ENCODE data around the gene OR52E5. TPM values are rescaled to one million over a fixed set of nuclear protein-coding genes. Genes with fewer than 3 reads are reported as not detected.

OR52E5 gene
- total RNA-seq, 1 experiment from 2014 or later: not detected

DNA sequence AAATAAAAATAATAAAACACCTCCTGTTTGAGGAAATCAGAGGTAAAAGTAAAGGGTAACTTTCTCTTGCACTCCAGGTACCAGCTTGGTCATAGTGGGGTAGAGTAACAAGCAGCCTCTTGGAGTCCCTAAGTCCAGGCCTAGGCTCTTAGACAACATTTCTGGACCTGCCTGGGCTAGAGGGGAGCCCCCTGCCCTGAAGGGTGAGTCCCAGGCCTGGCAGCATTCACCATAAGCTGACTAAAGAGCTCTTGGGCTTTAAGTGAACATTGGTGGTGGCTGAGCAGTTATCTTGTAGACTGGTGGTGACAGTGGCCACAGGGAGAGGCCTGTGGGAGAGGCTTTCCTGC lies 30.4 kb downstream of the OR52E5 start (continued):
- TF ChIP-seq, protein P1, sequence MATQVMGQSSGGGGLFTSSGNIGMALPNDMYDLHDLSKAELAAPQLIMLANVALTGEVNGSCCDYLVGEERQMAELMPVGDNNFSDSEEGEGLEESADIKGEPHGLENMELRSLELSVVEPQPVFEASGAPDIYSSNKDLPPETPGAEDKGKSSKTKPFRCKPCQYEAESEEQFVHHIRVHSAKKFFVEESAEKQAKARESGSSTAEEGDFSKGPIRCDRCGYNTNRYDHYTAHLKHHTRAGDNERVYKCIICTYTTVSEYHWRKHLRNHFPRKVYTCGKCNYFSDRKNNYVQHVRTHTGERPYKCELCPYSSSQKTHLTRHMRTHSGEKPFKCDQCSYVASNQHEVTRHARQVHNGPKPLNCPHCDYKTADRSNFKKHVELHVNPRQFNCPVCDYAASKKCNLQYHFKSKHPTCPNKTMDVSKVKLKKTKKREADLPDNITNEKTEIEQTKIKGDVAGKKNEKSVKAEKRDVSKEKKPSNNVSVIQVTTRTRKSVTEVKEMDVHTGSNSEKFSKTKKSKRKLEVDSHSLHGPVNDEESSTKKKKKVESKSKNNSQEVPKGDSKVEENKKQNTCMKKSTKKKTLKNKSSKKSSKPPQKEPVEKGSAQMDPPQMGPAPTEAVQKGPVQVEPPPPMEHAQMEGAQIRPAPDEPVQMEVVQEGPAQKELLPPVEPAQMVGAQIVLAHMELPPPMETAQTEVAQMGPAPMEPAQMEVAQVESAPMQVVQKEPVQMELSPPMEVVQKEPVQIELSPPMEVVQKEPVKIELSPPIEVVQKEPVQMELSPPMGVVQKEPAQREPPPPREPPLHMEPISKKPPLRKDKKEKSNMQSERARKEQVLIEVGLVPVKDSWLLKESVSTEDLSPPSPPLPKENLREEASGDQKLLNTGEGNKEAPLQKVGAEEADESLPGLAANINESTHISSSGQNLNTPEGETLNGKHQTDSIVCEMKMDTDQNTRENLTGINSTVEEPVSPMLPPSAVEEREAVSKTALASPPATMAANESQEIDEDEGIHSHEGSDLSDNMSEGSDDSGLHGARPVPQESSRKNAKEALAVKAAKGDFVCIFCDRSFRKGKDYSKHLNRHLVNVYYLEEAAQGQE (IDR thresholded peaks at IDR 0.05; ENCODE audit: low read depth): no peak
- TF ChIP-seq, protein P2, sequence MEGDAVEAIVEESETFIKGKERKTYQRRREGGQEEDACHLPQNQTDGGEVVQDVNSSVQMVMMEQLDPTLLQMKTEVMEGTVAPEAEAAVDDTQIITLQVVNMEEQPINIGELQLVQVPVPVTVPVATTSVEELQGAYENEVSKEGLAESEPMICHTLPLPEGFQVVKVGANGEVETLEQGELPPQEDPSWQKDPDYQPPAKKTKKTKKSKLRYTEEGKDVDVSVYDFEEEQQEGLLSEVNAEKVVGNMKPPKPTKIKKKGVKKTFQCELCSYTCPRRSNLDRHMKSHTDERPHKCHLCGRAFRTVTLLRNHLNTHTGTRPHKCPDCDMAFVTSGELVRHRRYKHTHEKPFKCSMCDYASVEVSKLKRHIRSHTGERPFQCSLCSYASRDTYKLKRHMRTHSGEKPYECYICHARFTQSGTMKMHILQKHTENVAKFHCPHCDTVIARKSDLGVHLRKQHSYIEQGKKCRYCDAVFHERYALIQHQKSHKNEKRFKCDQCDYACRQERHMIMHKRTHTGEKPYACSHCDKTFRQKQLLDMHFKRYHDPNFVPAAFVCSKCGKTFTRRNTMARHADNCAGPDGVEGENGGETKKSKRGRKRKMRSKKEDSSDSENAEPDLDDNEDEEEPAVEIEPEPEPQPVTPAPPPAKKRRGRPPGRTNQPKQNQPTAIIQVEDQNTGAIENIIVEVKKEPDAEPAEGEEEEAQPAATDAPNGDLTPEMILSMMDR (IDR thresholded peaks at IDR 0.05 in 2 of 3, conservative IDR thresholded peaks at IDR 0.05 in 1 of 3; ENCODE audit: borderline replicate concordance in 1 of 3, insufficient read depth in 1 of 3, low read depth in 2 of 3, low read length in 2 of 3): no peak

DNA sequence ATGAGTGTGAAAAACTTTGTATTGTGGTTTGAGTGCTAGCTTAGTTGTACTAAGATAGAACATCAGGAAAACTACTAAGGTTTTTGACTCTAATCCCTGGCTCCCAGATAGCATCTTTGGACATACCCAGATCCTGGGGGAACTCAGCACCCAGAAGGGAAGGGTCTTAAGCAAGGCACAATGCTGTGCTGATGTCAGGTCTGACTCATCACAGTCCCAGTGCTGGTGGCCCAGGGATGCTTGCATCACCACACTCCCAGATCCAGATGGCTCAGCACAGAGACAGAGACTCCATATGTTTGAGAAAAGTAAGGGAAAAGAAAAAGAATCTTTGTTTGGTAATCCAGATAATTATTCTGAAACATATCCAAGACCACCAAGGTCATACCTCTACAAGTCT lies 30.8 kb downstream of the OR52E5 start:
- no peak for ATAC-seq
- H3K27ac ChIP-seq (ENCODE audit: low read depth, low read length): no peak overlapping the region
- no peak for TF ChIP-seq ZFX (IDR thresholded peaks at IDR 0.05)
- TF ChIP-seq SRF (IDR thresholded peaks at IDR 0.05; ENCODE audit: low read depth): no peak
- no peak for TF ChIP-seq SIN3A (IDR thresholded peaks at IDR 0.05; ENCODE audit: low read depth)
- TF ChIP-seq SP1 (IDR thresholded peaks at IDR 0.05; ENCODE audit: low read depth): no peak
- no peak for TF ChIP-seq POLR2AphosphoS5 (IDR thresholded peaks at IDR 0.05; ENCODE audit: low read depth, low read length)
- no peak for TF ChIP-seq FOSL1 (IDR thresholded peaks at IDR 0.05; ENCODE audit: low read depth)
- no peak for TF ChIP-seq JUND (IDR thresholded peaks at IDR 0.05)
- TF ChIP-seq, protein P3, sequence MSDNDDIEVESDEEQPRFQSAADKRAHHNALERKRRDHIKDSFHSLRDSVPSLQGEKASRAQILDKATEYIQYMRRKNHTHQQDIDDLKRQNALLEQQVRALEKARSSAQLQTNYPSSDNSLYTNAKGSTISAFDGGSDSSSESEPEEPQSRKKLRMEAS (IDR thresholded peaks at IDR 0.05): no peak
- no peak for TF ChIP-seq EZH2 (IDR thresholded peaks at IDR 0.05)
- no peak for TF ChIP-seq ELF1 (IDR thresholded peaks at IDR 0.05; ENCODE audit: borderline replicate concordance, low read depth)
- TF ChIP-seq POLR2A (IDR thresholded peaks at IDR 0.05; ENCODE audit: borderline replicate concordance, extremely low read depth, insufficient read depth, insufficient read length): no peak
- TF ChIP-seq ZNF274 (IDR thresholded peaks at IDR 0.05; ENCODE audit: low read depth, low read length): no peak
- TF ChIP-seq, protein P1 (IDR thresholded peaks at IDR 0.05; ENCODE audit: low read depth): no peak
- no peak for TF ChIP-seq CEBPB (IDR thresholded peaks at IDR 0.05; ENCODE audit: low read depth)

More for the DNA sequence above, 30.8 kb downstream of the OR52E5 start:
- Histone ChIP-seq H3K9me2 (ENCODE audit: insufficient read depth) (no peaks in the 10 kb centered on the region), H2AFZ (ENCODE audit: low read depth, low read length, poor library complexity, severe bottlenecking) (no peak overlapping the region), H3K9me3 (ENCODE audit: control insufficient read depth in 1 of 2, insufficient read depth in 1 of 2, low read depth in 1 of 2, low read length in 2 of 2) (no peaks in the 10 kb centered on the region), H3K9ac (ENCODE audit: low read length) (no peak overlapping the region), H3K36me3 (ENCODE audit: control insufficient read depth in 1 of 2, insufficient read depth in 2 of 2, low read length in 2 of 2) (no peaks in the 10 kb centered on the region), H4K20me1 (ENCODE audit: insufficient read depth) (no peaks in the 10 kb centered on the region), H3K79me2 (ENCODE audit: insufficient read depth, low read length) (no peaks in the 10 kb centered on the region), H3K4me2 (ENCODE audit: low read length) (no peak overlapping the region), H3K4me1 (ENCODE audit: control insufficient read depth in 1 of 2, insufficient read depth in 2 of 2, low read length in 2 of 2) (peaks cover 0 to 11% of the 10 kb centered on the region in 2 experiments; a peak in 2 of 4 replicates), H3K4me3 (replicated peaks in 1 of 2; ENCODE audit: low read depth in 1 of 2, low read length in 2 of 2) (no peak overlapping the region), H3K27me3 (ENCODE audit: insufficient read depth, low read length) (peaks cover 3% of the 10 kb centered on the region; the same call in 1 of the 2 replicates)
- intact Hi-C loops (cut with micrococcal nuclease): no loop called here
- POLR2A ChIA-PET: no interaction called here
- DNase-seq (ENCODE audit: low read depth, low spot score): no peak
- RAD21 ChIA-PET (ENCODE audit: low non-redundant PET in 1 of 2, low total read pairs in 2 of 2, uncharacterized antibody in 2 of 2, unreplicated experiment in 2 of 2): no interaction called here
- CTCF ChIA-PET: interaction anchor here (1.0 kb wide), 1 partner anchor 33 kb away, joined by 3 read pairs; no protein-coding TSS in a partner anchor
- no TSS peak for BruUV-seq (replicated peaks)

All from HCT116 (cell line).